ENCODE data around the gene C2orf69. TPM values are rescaled to one million over a fixed set of nuclear protein-coding genes. Genes with fewer than 3 reads are reported as not detected.
"Not testable (repeated sequence)": the region's sequence is repeated elsewhere in the genome, so short reads cannot be mapped to it uniquely, and the experiment has no call there.

Gene C2orf69
- total RNA-seq, 2 experiments from 2014 or later, result 18.9 to 19.5 TPM

DNA sequence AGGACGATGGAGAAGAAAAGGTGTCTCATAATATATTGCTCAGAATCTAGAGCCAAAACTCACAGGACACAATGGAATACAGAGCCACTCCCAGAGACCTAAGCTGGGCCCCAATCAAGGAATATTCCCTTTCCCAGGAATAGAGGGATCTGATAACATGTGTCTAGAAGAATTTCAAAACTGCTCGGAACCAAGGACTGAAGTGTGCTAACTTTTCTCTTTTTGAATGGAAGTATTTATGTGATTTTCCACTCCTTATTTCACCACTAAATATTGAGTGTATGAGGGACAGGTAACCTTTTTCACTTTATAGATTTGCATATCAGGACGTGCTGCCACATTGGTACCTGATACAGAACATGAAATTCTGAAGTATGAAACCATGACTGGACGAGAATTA, 9.2 kb upstream of the C2orf69 start:
- Mint-ChIP-seq H3K9me3 (ENCODE audit: low read depth) (no peaks in the 10 kb centered on the region), H3K4me1 (no peaks in the 10 kb centered on the region), H3K4me3 (no peak overlapping the region), H3K27ac (no peak overlapping the region), H3K36me3 (no peaks in the 10 kb centered on the region), H3K27me3 (peaks cover 47% of the 10 kb centered on the region)
- CTCF ChIA-PET, result no interaction called here
- no peak for ATAC-seq
- no peak for DNase-seq

GRCh38 chr2:199902486-199903110, 8.5 kb upstream of the C2orf69 start:
- Mint-ChIP-seq H3K4me1 (no peaks in the 10 kb centered on the region), H3K9me3 (ENCODE audit: low read depth) (no peaks in the 10 kb centered on the region), H3K27ac (no peak overlapping the region), H3K4me3 (no peak overlapping the region), H3K36me3 (no peaks in the 10 kb centered on the region), H3K27me3 (peaks cover 51% of the 10 kb centered on the region)
- CTCF ChIA-PET, result interaction anchor here (0.9 kb wide), 1 partner anchor 615 kb away, joined by 4 read pairs; no protein-coding TSS in a partner anchor
- ATAC-seq (no peak), DNase-seq (no peak)

DNA sequence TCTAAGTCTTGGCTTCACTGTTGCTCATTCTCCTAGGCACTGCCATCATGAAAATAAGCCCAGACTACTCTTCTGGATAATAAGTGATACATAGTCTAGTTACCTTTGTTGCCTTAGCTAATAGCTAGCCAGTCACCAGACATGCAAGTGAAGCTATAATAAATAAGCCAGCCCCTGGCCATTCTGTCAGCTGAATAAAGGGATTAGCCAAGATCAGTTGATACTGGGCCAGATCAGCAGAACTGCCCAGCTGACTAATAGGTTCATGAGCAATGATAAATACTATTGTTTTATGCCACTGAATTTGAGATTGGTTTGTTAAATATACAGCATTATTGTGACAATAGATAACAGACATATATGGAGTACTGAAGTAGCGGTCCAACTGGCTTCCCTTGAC, 8.0 kb upstream of the C2orf69 start:
- Mint-ChIP-seq H3K27ac (no peak overlapping the region), H3K36me3 (peaks cover under 1% of the 10 kb centered on the region), H3K4me3 (no peak overlapping the region), H3K27me3 (peaks cover 52% of the 10 kb centered on the region), H3K9me3 (ENCODE audit: low read depth) (no peaks in the 10 kb centered on the region), H3K4me1 (no peaks in the 10 kb centered on the region)
- CTCF ChIA-PET, result interaction anchor here (0.6 to 0.9 kb wide), 2 partner anchors 44 to 615 kb away, joined by 3 to 4 read pairs; no protein-coding TSS in a partner anchor
- no peak for ATAC-seq
- DNase-seq, result no peak

- no peak for DNase-seq
- ATAC-seq, result no peak
- Mint-ChIP-seq H3K27ac (no peak overlapping the region), H3K4me1 (peaks cover 7% of the 10 kb centered on the region), H3K4me3 (no peak overlapping the region), H3K36me3 (peaks cover 3% of the 10 kb centered on the region), H3K27me3 (peaks cover 34% of the 10 kb centered on the region), H3K9me3 (ENCODE audit: low read depth) (no peaks in the 10 kb centered on the region)
- CTCF ChIA-PET, result interaction anchor here (1.1 kb wide), 1 partner anchor 10 kb away, joined by 3 read pairs; no protein-coding TSS in a partner anchor
Measured at GRCh38 chr2:199907008-199907714, 3.9 kb upstream of the C2orf69 start.

DNA sequence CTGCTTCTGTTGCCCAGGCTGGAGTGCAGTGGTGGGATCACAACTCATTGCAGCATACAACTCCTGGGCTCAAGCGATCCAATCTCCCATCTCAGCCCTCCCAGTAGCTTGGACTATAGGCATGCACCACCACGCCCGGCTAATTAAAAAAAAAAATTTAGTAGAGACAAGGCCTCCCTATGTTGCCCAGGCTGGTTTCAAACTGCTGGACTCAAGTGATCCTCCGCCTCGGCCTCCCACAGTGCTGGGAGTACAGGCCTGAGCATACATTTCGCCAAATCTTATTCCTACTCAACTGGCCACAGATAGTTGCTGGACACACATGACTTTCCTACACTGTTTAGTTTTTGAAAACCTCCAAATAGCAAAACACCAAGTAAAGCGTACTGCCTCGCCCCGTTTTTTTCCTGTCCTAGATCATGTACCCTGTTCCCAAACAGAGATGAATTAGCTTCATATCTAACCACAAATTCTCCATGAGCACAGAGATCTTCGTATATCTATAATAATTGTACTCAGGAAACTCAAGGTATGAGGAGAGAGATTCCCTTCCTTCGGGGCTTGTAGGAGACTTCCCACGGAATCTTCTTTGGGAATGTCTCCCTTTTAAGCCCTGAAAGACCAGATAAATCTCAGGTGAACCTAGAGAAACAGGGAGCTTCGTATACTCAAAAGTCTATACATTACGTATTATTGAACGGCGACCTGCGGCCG, 598 bp upstream of the C2orf69 start:
- Mint-ChIP-seq H3K4me3 (peak overlapping the region; percentile 99), H3K27me3 (peaks cover 16% of the 10 kb centered on the region), H3K36me3 (peaks cover 17% of the 10 kb centered on the region), H3K4me1 (peaks cover 26% of the 10 kb centered on the region), H3K9me3 (ENCODE audit: low read depth) (no peaks in the 10 kb centered on the region), H3K27ac (peak overlapping the region; percentile 93)
- DNase-seq (no peak), ATAC-seq (no peak)
- CTCF ChIA-PET, result no interaction called here

- H3K9me3 Mint-ChIP-seq (ENCODE audit: low read depth), result no peaks in the 10 kb centered on the region
- H3K4me3 Mint-ChIP-seq, result peak overlapping the region; percentile 99
- ATAC-seq (no peak), DNase-seq (no peak)
- peaks cover 30% of the 10 kb centered on the region for H3K36me3 Mint-ChIP-seq
- H3K27me3 Mint-ChIP-seq, result peaks cover 9% of the 10 kb centered on the region
- peak overlapping the region; percentile 93 for H3K27ac Mint-ChIP-seq
- CTCF ChIA-PET, result interaction anchor here (1.0 to 1.4 kb wide), 4 partner anchors 17 to 74 kb away, joined by 3 to 4 read pairs (median 3); no protein-coding TSS in a partner anchor
- H3K4me1 Mint-ChIP-seq, result peaks cover 26% of the 10 kb centered on the region
Measured at GRCh38 chr2:199911877-199912161, 726 bp downstream of the C2orf69 start.

DNA sequence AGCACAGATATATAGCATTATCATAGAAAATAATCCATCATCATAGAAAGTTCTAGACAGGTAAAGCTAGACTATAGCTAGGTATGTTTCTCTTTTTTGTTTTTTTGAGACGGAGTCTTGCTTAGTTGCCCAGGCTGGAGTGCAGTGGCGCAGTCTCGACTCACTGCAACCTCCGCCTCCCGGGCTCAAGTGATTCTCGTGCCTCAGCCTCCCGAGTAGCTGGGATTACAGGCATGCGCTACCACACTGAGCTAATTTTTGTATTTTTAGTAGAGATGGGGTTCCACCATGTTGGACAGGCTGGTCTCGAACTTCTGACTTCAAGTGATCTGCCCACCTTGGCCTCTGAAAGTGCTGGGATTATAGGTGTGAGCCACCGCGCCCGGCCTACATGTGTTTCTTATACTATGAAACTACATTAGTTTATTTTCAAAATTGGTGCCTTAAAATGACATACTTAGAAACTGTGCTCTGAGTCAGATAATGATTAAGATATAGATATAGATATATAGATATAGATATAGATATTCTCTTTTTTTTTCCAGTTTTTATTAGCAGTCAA, 1.5 kb downstream of the C2orf69 start:
- Mint-ChIP-seq H3K4me3 (peak overlapping the region; percentile 99), H3K27ac (peak overlapping the region; percentile 11), H3K4me1 (peaks cover 29% of the 10 kb centered on the region), H3K36me3 (peaks cover 38% of the 10 kb centered on the region)
- not testable (repeated sequence) for DNase-seq; H3K9me3 Mint-ChIP-seq (ENCODE audit: low read depth); H3K27me3 Mint-ChIP-seq; ATAC-seq
- CTCF ChIA-PET, result interaction anchor here (1.0 to 1.4 kb wide), 4 partner anchors 16 to 73 kb away, joined by 3 to 4 read pairs (median 3); no protein-coding TSS in a partner anchor

- H3K9me3 Mint-ChIP-seq (ENCODE audit: low read depth), result peaks cover 2% of the 10 kb centered on the region
- peaks cover 51% of the 10 kb centered on the region for H3K36me3 Mint-ChIP-seq
- CTCF ChIA-PET, result no interaction called here
- no peaks in the 10 kb centered on the region for H3K27me3 Mint-ChIP-seq
- peaks cover 29% of the 10 kb centered on the region for H3K4me1 Mint-ChIP-seq
- no peak for ATAC-seq
- H3K27ac Mint-ChIP-seq, result peak overlapping the region; percentile 19
- DNase-seq, result no peak
- H3K4me3 Mint-ChIP-seq, result peak overlapping the region; percentile 15
Measured at GRCh38 chr2:199914372-199914958, 3.4 kb downstream of the C2orf69 start.

GRCh38 chr2:199916980-199917379, 5.9 kb downstream of the C2orf69 start:
- no peak overlapping the region for H3K27ac Mint-ChIP-seq
- no peaks in the 10 kb centered on the region for H3K27me3 Mint-ChIP-seq
- CTCF ChIA-PET, result no interaction called here
- peaks cover 64% of the 10 kb centered on the region for H3K36me3 Mint-ChIP-seq
- no peak overlapping the region for H3K4me3 Mint-ChIP-seq
- peaks cover 23% of the 10 kb centered on the region for H3K4me1 Mint-ChIP-seq
- ATAC-seq (no peak), DNase-seq (no peak)
- peaks cover 2% of the 10 kb centered on the region for H3K9me3 Mint-ChIP-seq (ENCODE audit: low read depth)

DNA sequence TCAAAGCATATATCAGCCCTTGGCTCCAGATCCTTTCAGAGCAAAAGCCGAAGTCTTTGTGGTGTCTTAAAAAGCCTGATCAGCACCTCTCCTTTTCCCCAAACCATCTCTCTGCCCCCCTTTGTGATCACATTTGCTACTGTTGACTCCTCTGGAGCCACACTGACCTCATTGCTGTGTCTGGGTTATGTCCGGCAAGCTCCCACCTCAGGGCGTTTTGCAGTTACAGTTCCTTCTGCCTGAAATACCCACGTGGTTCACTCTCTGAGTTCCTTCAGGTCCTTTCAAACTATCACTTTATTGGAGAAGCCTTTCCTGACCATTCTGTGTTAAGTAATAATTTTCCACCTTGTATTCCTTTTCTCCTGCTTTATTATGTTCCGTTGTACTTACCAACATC, 11.8 kb downstream of the C2orf69 start:
- H3K4me1 Mint-ChIP-seq, result peaks cover 22% of the 10 kb centered on the region
- no peaks in the 10 kb centered on the region for H3K27me3 Mint-ChIP-seq
- DNase-seq, result no peak
- peaks cover 50% of the 10 kb centered on the region for H3K36me3 Mint-ChIP-seq
- H3K27ac Mint-ChIP-seq, result no peak overlapping the region
- CTCF ChIA-PET, result interaction anchor here (1.1 kb wide), 1 partner anchor 58 kb away, joined by 3 read pairs; no protein-coding TSS in a partner anchor
- peaks cover 2% of the 10 kb centered on the region for H3K9me3 Mint-ChIP-seq (ENCODE audit: low read depth)
- ATAC-seq, result no peak
- no peak overlapping the region for H3K4me3 Mint-ChIP-seq

DNA sequence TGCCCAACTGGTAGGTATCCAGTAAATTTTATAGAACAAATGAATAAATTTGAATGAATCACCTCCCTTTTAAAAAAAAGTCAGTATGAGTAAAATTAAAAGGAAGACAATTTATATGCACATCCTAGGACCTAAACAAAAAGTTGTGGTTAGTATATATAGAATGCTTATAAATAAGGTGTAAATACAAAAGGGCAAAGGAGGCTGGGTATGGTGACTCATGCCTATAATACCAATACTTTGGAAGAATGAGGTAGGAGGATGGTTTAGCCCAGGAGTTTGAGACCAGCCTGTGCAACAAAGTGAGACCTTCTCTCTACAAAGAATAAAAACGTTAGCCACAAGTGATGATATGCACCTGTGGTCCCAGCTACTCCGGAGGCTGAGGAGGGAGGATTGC, 12.8 kb downstream of the C2orf69 start:
- Mint-ChIP-seq H3K4me3 (no peak overlapping the region), H3K27ac (no peak overlapping the region), H3K27me3 (no peaks in the 10 kb centered on the region), H3K4me1 (peaks cover 24% of the 10 kb centered on the region), H3K9me3 (ENCODE audit: low read depth) (no peaks in the 10 kb centered on the region), H3K36me3 (peaks cover 49% of the 10 kb centered on the region)
- no peak for ATAC-seq
- CTCF ChIA-PET, result interaction anchor here (1.1 kb wide), 1 partner anchor 56 kb away, joined by 3 read pairs; no protein-coding TSS in a partner anchor
- DNase-seq, result no peak

- Mint-ChIP-seq H3K27ac (no peak overlapping the region), H3K9me3 (ENCODE audit: low read depth) (no peaks in the 10 kb centered on the region), H3K27me3 (no peaks in the 10 kb centered on the region), H3K4me1 (peaks cover 24% of the 10 kb centered on the region), H3K36me3 (peaks cover 45% of the 10 kb centered on the region), H3K4me3 (no peak overlapping the region)
- CTCF ChIA-PET, result no interaction called here
- ATAC-seq, result no peak
- DNase-seq, result no peak
Measured at GRCh38 chr2:199926806-199927205, 15.7 kb downstream of the C2orf69 start.

DNA sequence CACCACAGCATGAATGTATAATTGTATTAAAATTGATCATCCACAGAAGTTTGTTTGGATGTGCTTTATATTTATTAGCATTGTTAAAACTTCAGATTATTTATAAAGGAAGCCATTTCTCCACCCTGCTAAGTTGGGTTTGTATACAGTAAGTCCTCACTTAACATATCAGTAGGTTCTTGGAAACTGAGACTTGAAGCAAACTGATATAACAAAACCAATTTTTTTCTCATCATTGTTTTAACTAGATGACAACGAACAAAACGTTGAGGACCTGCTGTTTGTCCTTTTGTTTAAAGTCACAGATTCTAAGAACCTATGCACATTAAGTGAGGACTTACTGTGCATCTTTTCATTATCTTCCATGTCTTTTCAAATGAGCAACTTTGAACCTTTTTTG, 17.1 kb downstream of the C2orf69 start:
- ATAC-seq, result no peak
- Mint-ChIP-seq H3K4me3 (no peak overlapping the region), H3K27ac (no peak overlapping the region), H3K9me3 (ENCODE audit: low read depth) (no peaks in the 10 kb centered on the region), H3K4me1 (peaks cover 19% of the 10 kb centered on the region), H3K36me3 (peaks cover 46% of the 10 kb centered on the region), H3K27me3 (no peaks in the 10 kb centered on the region)
- CTCF ChIA-PET, result interaction anchor here (0.8 kb wide), 1 partner anchor 16 kb away, joined by 4 read pairs; no protein-coding TSS in a partner anchor
- DNase-seq, result no peak
